Coronary artery (tissue), 2 donors: ENCODE measurements around the gene CLDN18.

ENCODE experiments used
- DNase-seq: peaks from one replicate; pipeline ENCODE4 v3.0.0-alpha.2; 2017; ENCODE audit warnings: low spot score
- H3K27ac ChIP-seq, 2 donors: fragments of 200-600 bp; sonication (generic); one replicate each; pipeline ENCODE4 v1.5.1; 2016 to 2019
- H3K4me3 ChIP-seq: fragments of 200-600 bp; sonication (generic); 2 replicates; pipeline ENCODE4 v1.5.1; 2016; ENCODE audit warnings: mild to moderate bottlenecking, moderate library complexity
- CTCF ChIP-seq: fragments of 200-600 bp; sonication (generic); IDR thresholded peaks from one replicate; pipeline ENCODE4 v1.5.1; 2019; ENCODE audit warnings: antibody characterized with exemption

CLDN18 gene

GRCh38 chr3:138068046-138068445, 58.1 kb downstream of the CLDN18 start:
- TF ChIP-seq CTCF = no peak
- H3K4me3 ChIP-seq = no peak overlapping the region
- no peak for DNase-seq
- no peak overlapping the region for H3K27ac ChIP-seq

GRCh38 chr3:138068579-138069174, 58.7 kb downstream of the CLDN18 start:
- peak; percentile 82 for DNase-seq
- TF ChIP-seq CTCF = peak; percentile 88
- Histone ChIP-seq H3K27ac (no peak overlapping the region), H3K4me3 (no peak overlapping the region)

- no peak for TF ChIP-seq CTCF
- H3K27ac ChIP-seq = no peak overlapping the region
- H3K4me3 ChIP-seq = no peak overlapping the region
- no peak for DNase-seq
Measured at GRCh38 chr3:138070006-138070405, 60.0 kb downstream of the CLDN18 start.

- no peak for DNase-seq
- no peak overlapping the region for H3K27ac ChIP-seq
- H3K4me3 ChIP-seq = no peak overlapping the region
- TF ChIP-seq CTCF = no peak
Measured at GRCh38 chr3:138072796-138073195, 62.8 kb downstream of the CLDN18 start.

GRCh38 chr3:138078096-138078495, 68.1 kb downstream of the CLDN18 start:
- DNase-seq = no peak
- Histone ChIP-seq H3K4me3 (no peak overlapping the region), H3K27ac (no peak overlapping the region)
- no peak for TF ChIP-seq CTCF

GRCh38 chr3:138078901-138079344, 69.0 kb downstream of the CLDN18 start:
- no peak for DNase-seq
- TF ChIP-seq CTCF = no peak
- Histone ChIP-seq H3K27ac (no peak overlapping the region), H3K4me3 (no peak overlapping the region)

- no peak for TF ChIP-seq CTCF
- H3K4me3 ChIP-seq = no peak overlapping the region
- no peak for DNase-seq
- no peak overlapping the region for H3K27ac ChIP-seq
Measured at GRCh38 chr3:138079901-138080300, 69.9 kb downstream of the CLDN18 start.
